D721Med (cell line): Measurements from ENCODE around the gene FAM114A2.

ENCODE experiments used
- DNase-seq: peaks from one replicate; pipeline ENCODE4 v3.0.0; 2011; ENCODE audit warnings: low spot score; ENCODE audit not compliant: insufficient read length
- FAIRE-seq: peaks from 2 replicates; lab custom pipeline; 2011; peaks lifted over from hg19 to GRCh38; lab: Jason Lieb, UNC
- CTCF ChIP-seq: IDR thresholded peaks from 2 replicates; pipeline ENCODE4 v1.5.1; 2012; ENCODE audit warnings: mild to moderate bottlenecking, control low read depth; ENCODE audit not compliant: insufficient read depth; ENCODE audit errors: missing control alignments

FAM114A2 gene

GRCh38 chr5:154002511-154003020 lies 36.1 kb downstream of the FAM114A2 start:
- DNase-seq: no peak
- no peak for TF ChIP-seq CTCF
- FAIRE-seq: no peak

DNA sequence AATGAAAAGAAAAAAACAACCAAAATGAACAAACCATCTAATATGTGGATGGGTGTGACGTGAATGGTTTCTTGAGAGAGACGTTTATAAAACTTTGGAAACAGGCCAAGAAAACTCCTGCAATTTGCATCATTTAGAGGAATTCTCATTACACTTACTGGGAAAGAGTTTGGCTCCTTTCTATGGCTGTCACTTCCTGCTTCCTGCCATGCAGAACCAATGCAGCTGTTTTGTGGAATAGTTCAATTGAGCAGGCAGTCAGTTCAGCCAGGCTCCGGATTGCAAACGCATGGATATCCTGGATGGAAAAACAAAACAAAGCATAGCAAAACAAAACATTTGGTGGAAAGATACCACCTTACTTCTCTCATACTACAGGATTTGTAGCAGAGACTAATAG lies 36.6 kb downstream of the FAM114A2 start:
- FAIRE-seq (no peak), DNase-seq (no peak)
- no peak for TF ChIP-seq CTCF

DNA sequence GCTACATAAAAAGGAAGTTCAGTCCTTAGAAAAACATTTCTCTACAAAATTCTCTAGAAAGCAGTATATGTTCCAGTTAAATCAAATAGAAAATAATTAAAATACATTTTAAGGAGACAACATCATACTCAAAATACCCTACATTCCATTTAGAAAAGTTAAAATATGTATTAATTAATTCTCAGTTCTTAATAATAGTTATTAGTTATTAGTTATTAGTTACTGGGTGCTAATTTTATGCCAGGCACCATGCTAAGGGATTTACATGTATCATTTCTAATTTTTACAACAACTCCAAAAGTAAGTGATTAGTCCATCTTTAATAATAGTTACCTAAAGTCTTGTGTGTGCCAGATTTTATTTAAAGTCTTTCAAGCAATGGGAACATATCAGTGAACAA lies 38.0 kb downstream of the FAM114A2 start:
- no peak for DNase-seq
- no peak for TF ChIP-seq CTCF
- FAIRE-seq: no peak

- no peak for DNase-seq
- no peak for TF ChIP-seq CTCF
Measured at GRCh38 chr5:153999995-154000394, 38.7 kb downstream of the FAM114A2 start.

DNA sequence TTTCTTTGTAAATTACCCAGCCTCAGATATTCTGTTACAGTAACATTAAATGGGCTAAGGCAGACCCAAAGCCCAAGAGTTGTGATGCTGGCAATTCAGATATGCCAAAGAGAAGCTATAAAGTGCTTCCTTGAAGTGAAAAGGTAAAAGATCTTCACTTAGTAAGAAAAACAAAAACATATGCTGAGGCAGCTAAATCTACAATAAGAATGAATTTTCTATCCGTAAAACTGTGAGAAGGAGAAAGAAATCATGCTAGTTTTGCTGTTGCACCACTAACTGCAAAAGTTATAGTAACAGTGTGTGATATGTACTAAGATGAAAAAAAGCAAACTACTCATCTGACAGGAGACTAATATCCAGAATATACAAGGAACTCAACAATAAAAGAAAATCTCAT lies 39.9 kb downstream of the FAM114A2 start:
- DNase-seq: no peak
- no peak for FAIRE-seq
- TF ChIP-seq CTCF: no peak

More at GRCh38 chr5:153999995-154000394, 38.7 kb downstream of the FAM114A2 start:
- no peak for FAIRE-seq

GRCh38 chr5:153998010-153998409 lies 40.7 kb downstream of the FAM114A2 start:
- TF ChIP-seq CTCF: no peak
- DNase-seq: no peak
- no peak for FAIRE-seq

DNA sequence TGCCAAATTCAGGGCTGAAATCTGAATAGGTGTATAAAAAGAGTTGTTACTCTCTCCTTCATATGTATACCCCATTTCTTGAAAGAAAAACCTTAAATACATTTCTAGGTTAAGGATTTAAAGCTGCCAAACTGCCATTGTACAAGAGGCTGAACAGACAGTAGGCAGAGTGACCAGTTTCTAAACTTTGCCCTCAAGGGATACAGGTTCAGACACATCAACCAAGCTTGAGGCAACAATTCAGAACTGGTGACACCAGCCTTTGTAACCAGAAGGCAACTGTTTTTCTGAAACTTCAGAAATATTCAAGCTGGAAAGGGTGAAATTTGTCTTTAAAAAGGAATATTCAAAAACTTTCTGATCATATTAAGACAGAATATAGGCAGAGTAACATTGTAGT lies 47.5 kb downstream of the FAM114A2 start:
- TF ChIP-seq CTCF: no peak
- FAIRE-seq (no peak), DNase-seq (no peak)
